Activated CD4-positive, alpha-beta T cell treated with anti-CD3 and anti-CD28 coated beads, Interleukin-10, Interleukin-2, amounts not matched to agents 100 ng/mL and 50 ng/mL, durations not matched to agents 16 hours and 8 hours (primary cell): ENCODE results near the gene SULT2B1.
"Not testable (repeated sequence)": the region's sequence is repeated elsewhere in the genome, so short reads cannot be mapped to it uniquely, and the experiment has no call there.

ENCODE experiments used
- DNase-seq: peaks from one replicate; pipeline ENCODE4 v3.0.0-alpha.2; 2020

SULT2B1 gene

DNA sequence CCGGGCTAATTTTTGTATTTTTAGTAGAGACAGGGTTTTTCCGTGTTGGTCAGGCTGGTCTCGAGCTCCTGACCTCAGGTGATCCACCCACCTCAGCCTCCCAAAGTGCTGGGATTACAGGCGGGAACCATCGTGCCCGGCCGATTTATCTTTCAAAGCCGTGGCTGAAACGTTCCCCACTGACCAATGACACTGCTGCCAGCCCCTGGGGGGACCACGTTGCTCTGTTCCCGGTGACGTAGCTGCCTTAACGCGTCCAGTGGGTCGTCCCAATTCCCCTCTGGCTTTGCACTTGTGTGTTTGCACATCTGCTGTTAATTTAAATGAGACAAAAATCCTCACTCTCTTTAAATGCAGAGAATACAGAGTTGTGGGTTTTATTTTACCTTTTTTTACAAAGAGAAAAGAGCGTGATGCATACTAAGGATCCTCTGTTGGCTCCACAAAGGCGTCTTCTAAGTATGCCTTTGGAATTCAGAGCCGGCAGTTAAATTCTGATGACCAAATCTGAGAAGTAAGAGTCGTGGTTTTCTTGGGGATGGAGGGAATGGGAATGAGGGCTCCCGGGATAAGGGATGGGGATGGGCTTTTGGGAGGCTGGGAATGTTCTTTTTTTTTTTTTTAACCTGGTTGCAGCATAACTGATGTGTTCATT is 21.8 kb upstream of the SULT2B1 start:
- no peak for DNase-seq

DNA sequence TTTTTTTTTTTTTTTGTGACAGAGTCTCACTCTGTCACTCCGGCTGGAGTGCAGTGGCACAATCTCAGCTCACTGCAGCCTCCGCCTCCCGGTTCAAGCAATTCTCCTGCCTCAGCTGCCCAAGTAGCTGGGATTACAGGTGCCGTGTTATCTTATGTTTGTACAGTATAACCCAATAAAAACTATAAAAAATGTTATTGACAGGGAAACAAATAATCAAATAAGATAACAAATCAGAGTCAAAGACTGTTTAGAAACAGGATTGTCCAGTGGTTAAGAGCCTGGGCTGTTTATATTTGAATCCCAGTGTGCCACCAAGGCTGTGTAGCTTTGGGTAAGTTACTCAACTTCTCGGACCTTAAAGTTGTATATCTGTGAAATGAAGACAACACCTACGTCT is 21.2 kb upstream of the SULT2B1 start:
- DNase-seq: no peak

DNA sequence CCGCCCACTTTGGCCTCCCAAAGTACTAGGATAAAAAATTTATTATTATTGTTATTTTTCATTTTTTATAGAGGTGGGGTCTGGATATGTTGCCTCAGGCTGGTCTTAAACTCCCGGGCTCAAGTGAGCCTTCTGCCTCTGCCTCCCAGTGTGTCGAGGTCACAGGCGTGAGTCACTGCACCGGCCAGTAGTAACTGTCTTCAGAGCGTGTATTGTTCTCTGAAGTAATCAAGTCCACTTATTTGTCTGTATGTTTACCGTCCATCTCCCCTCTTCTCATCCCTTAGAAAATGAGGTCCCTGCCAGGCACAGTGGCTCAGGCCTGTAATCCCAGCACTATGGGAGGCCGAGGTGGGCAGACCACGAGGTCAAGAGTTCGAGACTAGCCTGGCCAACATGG is 18.2 kb upstream of the SULT2B1 start:
- DNase-seq: no peak

DNA sequence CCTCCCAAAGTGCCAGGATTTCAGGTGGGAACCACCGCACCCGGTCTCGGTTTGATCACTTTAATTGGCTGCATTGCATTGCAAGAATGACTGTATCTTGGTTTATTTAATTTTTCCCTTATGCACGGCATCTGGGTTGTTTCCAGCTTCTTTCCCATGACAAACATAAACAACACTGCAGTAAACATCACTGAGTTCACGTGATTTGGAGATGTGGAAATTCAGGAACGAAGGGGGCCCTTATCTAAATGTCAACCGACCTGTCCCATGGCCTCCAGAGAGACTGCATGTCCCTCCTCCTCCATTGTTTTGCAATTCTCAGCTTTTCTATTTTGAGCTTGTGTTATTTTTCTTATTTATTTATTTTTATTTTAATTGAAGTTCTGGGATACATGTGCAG is 14.4 kb upstream of the SULT2B1 start:
- DNase-seq: no peak

DNA sequence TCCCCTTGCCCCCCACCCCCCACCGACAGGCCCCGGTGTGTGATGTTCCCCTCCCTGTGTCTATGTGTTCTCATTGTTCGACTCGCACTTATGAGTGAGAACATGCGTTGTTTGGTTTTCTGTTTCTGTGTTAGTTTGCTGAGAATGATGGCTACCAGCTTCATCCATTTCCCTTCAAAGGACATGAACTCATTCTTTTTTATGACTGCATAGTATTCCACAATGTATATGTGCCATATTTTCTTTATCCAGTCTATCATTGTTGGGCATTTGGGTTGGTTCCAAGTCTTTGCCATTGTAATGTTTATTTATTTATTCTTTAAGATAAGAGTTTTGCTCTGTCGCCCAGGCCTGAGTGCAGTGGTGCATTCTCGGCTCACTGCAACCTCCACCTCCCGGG is 13.9 kb upstream of the SULT2B1 start:
- not testable (repeated sequence) for DNase-seq

DNA sequence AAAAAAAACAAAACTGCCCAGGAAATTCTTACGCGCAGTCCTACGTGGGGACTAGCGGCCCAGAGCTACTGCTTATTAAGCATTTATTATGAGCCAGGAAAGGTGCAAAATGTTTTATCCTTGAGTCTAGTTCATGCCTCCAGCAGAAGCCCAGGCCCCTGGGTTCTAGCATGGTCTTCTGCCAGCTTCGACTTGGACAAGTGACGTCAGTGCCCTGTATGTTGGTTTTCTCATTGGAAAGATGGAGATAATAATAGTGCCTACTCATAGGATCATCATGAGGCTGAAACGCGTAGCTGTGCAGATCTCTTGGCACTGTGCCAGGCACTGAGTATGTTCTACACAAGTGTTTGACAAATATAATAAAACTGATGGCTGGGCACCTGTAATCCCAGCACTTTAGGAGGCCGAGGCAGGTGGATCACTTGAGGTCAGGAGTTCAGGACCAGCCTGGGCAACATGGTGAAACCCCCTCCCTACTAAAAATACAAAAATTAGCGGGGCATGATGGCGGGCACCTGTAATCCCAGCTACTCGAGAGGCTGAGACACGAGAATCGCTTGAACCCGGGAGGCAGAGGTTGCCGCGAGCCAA is 12.4 kb upstream of the SULT2B1 start:
- DNase-seq: no peak

DNA sequence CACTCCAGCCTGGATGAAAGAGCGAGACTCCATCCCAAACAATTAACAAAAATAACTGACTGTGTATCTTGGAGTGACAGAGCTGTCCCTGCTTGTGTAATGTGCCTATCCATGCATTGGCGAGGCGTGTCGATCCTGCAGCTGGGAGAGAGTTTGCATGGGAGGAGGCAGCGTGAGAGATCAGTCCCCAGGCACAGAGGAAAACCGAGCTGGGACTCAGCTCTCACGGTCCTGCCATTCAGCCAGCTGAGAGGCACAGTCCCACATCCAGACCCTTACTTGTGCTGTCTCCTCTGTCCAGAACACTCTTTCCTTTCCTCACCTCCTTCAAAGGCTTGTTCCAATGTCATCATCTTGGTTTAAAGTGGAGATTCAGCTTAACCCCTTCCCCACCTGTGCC is 11.9 kb upstream of the SULT2B1 start:
- no peak for DNase-seq

DNA sequence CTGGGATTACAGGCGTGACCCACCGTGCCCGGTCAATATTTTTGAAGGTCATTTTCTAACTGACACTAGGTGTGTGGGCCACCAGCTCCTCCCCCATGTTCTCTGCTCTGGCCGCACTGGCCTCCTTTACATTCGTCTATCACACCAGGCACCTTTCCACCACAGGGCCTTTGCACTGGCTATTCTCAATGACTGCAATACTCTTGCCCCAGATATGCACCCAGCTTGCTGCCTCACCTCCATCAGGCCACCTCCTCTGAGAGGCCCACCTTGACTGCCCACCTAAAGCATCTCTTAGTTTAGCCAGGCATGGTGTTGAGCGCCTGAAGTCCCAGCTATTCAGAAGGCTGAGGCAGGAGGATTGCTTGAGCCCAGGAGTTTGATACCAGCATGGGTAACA is 10.2 kb upstream of the SULT2B1 start:
- no peak for DNase-seq

DNA sequence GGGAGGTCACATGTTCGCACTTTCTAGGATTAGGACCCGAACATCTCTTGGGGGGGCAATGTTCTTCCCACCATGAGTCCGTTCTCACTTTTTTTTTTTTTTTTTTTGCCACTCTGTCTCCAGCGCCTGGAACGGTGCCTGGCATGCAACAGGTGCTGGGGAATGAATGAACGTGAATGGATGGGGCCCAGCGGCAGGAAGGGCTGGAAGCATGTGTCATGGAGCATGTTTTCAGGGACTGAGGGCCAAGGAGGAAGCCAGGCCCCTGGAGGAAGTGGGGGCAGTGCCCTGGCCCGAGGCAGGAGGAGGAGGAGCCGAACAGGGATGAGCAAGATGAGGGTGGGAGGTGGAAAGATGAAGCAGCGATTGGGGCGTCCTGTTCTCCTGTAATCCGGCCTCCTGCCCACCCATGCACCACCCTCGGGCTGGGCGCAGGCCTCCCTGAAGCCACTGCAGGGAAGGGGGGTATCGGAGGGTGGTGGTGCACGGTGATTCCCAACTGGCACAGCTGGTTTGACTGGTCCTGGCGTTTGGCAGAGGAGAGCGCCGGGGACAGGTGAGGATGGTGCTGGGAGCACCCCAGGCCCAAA is 8.8 kb upstream of the SULT2B1 start:
- no peak for DNase-seq

DNA sequence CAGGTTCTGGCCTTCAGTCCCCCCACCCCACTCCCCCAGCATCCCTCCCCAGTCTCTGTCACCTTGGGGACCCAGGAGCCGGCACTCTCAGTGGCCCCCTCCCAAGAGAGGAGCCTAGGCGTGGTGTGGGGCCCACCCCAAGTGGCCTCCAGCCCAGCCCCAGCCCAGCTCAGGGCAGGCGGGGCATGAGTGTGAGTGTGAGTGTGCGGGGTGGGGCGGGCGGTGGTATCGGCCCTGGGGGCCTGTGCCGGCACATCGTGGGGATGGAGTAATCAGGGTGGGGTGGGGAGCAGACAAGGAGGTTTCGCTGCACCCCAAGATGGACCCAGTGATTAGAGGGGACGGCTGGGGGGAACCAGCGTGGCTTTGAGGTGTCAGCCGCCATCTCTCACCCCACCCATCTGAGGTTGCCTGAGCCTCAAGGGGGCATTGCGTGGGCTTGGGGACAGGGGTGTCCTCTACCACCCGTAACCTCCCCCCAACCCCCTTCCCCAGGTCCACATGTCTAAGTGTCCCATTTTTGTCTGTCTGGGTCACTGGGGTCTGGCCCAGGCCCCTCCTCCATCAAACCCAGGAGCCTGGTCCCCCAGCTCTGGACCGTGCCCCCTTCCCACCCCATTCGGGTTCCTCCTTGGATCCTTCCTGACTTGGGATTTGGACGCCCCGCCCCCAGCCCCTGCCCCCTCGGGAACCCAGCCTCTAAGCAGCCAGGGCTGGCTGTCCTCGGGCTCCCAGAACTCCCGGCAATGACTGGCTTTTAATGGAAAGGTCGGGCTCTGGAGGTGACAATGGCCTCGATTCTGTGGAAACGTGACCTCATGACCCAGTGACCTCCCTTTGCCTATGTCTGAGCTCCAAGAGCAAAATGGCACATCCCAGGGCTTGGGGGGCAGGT is 6.9 kb upstream of the SULT2B1 start:
- no peak for DNase-seq

DNA sequence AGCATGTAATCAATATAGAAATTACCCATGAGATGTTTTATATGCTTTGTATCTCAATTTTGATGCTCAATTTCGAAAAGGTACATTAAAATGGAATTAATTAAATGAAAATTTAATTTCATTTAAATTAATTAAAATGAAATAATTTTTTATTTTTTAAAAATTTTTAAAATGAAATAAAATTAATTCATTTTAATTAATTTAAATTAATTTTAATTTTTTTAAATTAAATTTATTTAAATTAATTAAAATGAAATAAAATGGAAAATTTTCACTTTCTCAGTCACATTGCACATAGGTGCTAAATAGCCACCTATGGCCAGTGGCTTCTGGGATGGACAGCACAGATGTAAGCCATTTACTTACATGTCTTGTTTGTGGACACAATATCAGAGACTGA is 4.2 kb upstream of the SULT2B1 start:
- no peak for DNase-seq

DNA sequence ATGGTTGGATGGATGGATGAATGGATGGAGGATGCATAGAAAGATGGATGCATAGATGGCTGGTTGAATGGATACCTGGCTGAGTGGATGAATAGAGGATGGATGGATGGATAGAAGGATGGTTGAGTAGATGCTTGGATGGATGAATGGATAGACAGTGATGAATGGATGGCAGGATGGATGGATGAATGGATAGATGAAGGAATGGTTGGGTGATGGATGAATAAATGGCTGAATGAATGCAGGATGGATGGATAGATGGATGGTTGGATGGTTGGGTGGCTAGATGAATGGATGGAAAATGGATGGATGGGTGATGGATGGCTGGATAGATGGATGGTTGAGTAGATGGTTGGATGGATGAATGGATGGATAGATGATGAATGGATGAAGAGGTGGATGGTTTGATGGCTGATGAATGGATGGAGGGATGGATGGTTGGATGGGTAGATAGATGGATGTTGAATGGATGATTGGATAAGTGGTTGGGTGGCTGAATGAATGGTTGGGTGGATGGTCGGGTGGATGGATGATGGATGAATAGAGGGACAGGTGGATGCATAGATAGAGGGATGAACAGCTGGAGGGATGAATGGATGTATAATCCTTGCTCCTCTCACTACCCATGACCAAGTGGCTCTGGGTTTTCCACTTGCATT is 3.6 kb upstream of the SULT2B1 start:
- DNase-seq: no peak

DNA sequence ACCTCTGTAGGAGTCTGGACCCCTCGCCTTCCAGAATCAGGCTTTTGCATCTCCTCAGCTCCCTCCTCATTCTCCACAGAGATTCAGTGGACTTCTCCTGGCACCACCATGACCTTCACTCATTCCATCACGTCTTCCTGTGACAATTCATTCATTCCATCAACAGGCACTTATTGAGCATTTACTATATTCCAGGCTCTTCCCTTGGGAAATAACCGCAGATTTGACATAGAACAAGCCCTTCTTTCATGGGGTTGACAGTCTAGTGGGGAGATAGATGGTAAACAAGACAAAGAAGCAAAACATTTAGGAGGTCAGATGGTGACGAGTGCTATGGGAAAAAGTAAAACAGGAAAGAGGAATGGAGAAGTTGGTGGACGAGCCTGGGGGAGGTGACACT is 2.6 kb upstream of the SULT2B1 start:
- DNase-seq: no peak

DNA sequence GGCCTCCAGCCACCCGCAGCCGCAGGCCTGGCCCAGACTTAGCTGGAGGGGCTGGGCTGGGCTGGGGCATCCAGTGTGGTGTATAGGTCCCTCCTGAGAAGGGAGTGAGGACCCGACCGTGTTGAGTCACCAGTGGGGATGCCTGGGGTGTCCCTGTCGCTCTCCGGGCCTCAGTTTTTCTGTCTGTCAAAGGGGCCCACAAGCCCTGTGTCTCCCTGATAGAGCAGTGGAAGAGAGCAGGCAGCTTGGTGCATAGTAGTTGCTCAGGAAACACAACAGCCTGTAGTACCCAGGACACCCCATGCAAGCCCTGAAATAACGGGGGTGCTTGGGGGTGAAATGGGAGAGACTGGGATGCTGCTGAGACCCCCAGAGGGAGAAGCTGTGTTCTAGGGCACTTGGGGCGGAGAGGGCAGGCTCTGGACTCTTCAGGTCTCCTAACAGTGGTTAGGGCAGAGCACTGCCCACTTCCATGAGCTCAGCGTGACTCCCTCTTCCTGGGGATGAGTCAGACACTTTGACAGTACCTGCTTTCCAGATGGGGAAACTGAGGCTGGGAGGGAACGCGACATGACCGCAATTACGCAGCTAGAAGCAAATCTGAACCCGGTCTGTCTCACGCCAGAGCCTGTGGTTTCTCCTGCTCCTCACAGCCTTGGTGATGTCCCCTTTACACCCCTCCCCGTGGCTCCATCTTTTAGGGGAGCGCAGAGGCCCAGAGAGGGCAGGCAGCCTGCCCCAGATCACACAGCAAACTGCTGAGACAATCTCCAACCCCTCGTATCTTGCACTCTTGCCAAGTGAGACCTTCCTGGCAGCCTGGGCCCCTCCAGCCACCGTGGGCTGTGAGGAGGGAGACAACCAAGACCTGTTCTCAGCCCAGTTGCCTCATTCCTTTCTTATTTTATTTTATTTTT is 692 bp downstream of the SULT2B1 start:
- DNase-seq: no peak

DNA sequence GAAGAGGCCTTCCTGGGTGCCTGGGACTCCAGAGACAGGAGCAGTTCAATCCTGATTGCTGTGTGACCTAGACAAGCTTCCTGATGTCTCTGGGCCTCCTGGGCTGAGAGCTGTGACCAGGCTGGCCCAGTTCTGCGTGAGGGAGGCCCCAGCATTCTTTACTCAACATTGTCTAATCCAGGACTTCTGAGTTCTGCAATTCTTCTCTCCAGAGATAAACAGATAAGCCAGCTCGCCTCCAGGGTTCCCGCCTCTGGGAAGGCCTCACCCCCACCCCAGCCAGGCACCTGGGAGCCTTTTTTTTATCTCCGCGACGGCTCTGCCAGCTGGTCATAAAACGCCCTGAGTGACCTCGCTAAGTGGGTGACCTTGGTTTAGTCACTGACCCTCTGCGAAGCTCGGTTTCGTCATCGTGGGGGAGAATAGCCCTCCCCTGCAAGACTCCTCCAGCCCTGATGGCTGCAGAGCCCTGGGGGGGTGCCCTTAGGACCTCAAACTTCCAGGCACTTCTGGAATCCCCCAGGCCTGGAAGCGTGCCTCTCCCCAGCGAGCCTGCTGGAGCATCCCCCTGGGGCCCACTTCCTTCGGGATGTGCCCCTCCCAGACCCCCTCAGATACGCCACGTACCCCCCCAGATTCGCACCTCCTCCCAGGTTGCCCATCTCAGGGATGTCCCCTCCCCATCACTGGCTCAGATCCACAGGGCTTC is 1.9 kb downstream of the SULT2B1 start:
- no peak for DNase-seq

DNA sequence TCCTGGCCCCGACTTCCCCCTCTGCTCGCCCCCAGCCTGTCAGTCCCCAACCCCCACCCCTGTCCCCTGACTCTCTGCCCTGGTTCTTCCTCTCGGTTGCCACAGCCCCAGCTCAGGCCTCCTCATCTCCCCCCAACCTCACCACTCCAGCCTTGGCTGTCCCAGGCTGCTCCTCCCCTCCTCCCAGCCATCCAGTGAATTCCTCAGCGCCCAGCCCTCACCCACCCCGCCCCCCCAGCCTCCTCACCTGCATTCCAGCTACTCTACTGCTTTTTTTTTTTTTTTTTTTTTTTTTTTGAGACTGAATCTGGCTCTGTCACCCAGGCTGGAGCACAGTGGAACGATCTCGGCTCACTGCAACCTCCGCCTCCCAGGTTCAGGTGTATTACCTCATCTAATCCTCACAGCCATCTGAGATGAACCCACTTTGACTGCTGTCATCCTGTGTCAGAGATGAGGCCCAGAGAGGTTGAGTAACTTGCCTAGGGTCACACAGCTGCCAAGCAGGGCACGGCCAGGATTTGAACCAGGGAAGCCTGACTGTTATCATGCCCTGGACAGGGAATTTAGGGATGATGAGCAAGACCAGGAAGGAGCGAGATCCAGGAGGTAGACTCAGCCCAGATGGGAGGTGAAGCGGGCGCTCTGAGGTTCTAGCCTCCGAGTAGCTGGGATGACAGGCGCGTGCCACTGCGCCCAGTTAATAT is 2.6 kb downstream of the SULT2B1 start:
- DNase-seq: no peak

DNA sequence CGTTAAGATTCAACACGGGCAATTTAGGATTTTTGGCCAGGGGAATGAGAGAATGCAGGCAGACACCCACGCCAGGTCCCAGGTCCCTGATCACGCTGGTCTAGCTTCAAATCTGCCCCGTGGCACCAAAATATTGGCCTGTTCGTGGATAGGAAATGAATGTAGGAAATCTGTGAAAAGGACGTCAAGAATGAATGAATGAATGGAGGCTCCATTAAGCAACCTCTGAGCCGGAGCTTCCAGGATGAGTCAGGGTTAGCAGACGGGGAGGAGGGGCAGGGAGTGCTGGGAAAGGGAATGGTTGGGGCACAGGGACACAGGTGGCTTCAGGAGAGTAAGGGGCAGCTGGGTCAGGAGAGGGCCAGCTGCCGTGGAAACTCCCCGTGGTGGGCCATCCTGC is 4.2 kb downstream of the SULT2B1 start:
- no peak for DNase-seq

DNA sequence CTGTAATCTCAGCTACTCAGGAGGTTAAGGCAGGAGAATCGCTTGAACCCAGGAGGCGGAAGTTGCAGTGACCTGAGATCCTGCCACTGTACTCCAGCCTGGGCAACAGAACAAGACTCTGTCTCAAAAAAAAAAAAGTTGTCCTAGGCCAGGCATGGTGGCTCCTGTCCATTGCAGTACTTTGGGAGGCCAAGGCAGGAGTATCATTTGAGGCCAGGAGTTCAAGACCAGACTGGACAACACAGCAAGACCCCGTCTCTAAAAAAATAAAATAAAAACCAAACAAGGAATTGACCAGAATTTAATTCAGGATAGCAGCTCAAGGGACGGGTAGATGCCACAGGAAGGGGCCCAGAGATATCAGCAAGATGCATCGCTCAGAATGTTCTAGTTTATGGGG is 4.9 kb downstream of the SULT2B1 start:
- DNase-seq: no peak

DNA sequence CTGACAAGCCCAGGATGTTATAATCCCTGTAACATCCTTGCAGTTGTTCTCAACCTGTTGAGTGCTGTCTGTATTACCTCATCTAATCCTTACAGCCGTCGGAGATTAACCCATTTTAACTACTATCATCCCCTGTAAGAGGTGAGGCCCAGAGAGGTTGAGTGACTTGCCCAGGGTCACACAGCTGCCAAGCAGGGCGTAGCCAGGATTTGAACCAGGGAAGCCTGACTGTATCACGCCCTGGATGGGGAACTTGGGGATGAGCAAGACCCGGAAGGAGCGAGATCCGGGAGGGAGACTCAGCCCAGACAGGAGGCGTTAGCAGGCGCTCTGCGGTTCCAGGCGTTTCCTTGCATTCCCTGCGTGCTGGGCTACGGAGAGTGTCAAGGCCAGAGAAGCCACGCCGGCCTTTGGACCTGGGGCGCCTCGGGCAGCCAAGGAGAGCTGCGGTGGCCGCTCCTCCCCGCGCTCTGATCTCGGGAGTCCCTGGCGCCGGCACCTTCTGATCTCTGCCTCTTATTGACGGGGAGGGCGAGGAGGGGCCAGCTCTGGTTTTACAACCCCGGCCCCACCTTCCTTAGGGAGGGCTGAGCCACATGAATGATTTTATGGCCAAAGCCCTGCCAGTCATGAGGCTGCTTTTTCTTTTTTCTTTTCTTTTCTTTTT is 6.2 kb downstream of the SULT2B1 start:
- no peak for DNase-seq

DNA sequence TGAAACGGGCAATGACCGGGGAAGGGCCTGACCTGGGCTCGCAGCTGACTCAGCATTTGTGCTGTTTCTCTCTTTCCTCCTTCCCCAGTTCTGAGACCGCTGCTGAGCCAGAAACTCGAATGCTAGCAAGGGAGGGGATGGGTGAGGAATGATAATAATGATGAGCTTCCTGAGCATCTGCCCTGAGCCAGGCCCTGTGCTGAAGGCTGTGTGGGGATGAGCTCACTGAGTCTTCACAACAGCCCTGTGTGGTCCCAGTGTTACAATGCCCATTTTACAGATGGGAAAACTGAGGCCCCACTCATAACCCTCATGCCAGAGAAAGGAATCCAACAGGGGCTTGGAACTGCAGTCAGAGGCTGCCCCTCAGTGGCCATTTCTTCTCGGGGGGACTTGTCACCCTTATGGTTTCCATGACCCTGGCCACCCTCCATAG is 8.1 kb downstream of the SULT2B1 start:
- no peak for DNase-seq
